NCI-H187 treated with DMSO at 0.1 percent for 48 hours (cell line): ENCODE measurements around the gene FXYD7.
"Not testable (repeated sequence)": the region's sequence is repeated elsewhere in the genome, so short reads cannot be mapped to it uniquely, and the experiment has no call there.

Experiments
- DNase-seq: peaks from one replicate; lab custom pipeline; 2025; lab: John Stamatoyannopoulos, UW

Gene FXYD7

GRCh38 chr19:35144600-35145436 lies 1.8 kb downstream of the FXYD7 start:
- no peak for DNase-seq

GRCh38 chr19:35146746-35147459 lies 3.8 kb downstream of the FXYD7 start:
- DNase-seq = no peak

DNA sequence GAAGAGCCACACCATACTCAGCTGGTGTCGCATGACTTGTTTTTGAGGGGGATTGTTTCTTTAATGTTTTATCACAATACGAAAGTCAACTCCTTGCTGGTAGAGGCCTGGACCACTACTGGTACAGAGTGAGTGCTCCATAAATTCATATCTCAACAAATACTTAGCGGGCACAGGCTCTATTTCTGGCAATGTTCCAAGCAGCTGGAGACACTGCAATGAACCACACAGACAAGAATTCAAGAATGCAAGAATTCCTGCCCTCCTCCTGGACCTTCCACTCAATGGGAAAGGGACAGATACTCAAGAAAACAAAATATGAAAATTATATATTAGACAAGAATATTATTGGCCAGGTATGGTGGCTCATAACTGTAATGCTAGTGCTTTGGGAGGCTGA lies 6.4 kb downstream of the FXYD7 start:
- DNase-seq = no peak

DNA sequence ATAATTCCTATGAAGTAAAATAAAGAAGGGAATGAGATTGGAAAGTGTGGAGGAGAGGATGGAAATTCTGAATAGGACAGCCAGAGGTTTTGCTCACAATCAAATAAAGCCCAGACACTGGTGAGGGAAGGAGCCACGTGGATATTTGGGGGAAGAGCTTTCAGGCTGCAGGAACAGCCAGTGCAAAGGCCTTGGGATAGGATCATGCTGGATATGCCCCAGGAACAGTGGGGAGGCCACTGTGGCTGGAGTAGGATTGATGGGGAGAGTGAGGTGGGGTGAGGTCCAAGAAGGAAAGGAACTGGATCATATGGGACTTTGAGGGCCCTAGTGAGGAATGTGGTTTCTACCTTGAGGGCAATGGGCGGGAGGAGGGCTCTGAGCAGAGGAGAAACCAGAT lies 7.4 kb downstream of the FXYD7 start:
- DNase-seq = no peak

DNA sequence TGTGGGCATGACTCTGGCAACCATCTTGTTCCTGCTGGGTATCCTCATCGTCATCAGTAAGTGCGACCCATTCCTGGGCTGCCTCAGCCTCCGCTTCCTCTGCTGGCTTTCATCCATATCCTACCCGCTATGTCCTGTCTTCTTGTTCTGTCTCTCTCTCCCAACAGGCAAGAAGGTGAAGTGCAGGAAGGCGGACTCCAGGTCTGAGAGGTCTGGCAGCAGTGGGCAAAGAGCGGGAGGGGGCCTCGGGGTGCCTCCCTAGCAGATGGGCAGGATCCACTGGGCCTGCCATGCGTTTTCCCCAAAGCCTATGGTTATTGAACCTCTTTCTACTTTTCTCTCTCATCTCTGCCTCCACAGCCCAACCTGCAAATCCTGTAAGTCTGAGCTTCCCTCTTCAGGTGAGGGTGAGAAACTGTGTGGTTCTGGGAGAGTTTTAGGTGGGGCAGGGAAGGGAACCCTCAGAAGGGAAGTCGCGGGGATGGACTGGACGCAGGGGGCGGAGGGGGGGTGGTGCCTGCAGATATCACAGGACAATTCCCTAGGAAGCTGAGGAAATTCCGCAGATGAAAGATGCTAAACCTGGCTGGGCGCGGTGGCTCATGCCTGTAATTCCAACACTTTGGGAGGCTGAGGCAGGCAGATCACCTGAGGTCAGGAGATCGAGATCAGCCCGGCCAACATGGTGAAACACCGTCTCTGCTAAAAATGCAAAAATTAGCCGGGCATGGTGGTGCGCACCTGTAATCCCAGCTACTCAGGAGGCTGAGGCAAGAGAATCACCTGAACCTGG lies 8.4 kb downstream of the FXYD7 start:
- no peak for DNase-seq

GRCh38 chr19:35153129-35153522 lies 10.1 kb downstream of the FXYD7 start:
- not testable (repeated sequence) for DNase-seq

- DNase-seq = no peak
These were observed 10.9 kb downstream of the FXYD7 start for GRCh38 chr19:35153701-35154524.

DNA sequence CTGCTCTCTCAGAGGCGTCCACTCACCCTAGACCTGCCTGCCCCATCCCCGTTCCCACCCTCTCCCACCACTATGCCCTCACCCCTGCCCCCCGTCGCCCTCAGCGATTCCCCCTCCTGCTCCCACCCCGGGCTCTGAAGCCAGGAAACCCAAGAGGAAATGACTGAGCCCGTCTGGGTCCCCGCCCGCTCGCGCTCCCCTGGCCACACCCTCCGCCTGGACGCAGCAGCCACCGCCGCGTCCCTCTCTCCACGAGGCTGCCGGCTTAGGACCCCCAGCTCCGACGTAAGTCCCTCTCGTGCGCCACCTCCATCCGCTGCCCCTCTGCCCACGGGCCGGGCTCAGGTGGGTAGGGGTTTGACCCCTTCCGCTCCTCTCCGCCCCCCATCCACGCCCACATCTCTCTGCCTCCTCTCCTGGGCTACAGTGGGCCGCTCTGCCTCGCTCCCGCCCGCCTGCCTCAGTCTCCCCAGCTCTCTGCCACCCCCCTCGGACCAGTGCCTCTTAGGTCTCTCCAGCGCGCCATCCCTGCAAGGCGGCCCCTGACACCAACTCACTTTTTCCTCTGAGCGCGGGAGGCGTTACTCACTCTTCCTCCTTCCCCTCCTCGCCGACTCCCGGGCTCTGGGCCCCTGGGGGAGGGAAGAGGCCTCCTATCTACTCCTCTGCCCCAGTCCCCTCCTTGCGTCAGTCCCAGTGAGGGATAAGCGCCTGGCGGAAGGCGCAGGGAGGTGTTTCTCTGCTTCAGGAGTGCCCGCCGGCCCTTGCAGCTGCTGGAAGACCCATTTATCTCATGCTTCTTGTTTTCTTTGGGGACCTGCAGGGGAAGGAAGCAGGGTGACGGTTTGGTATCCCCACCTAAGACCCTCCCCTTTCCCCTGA lies 11.7 kb downstream of the FXYD7 start, which contains the start of gene FXYD5:
TSS of gene FXYD5 (plus strand) at position 211 of the 882 bp plus-strand sequence. CDS start 816 bp downstream, outside the sequence.
- no peak for DNase-seq

DNA sequence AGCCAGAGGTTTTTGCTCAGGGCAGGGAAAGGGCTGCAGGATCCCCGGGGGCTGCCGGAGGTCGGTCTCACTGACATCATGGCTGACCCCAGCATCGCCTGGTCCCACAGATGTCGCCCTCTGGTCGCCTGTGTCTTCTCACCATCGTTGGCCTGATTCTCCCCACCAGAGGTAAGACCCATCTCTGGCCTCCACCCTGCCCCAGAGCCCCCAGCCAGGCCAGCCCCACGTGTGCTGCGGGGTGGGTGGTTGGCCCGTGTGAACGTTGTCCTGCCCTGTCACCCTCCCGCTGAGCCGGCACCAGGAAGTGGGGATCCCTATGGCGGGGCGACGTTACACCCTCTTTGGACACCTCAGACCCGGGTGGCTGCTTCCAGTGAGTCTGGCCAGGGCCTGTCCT lies 12.4 kb downstream of the FXYD7 start:
- DNase-seq = no peak

- DNase-seq = no peak
These were observed 13.1 kb downstream of the FXYD7 start for GRCh38 chr19:35155981-35156672.

GRCh38 chr19:35156673-35157014 lies 13.6 kb downstream of the FXYD7 start:
- no peak for DNase-seq

GRCh38 chr19:35157431-35157830 lies 14.4 kb downstream of the FXYD7 start:
- no peak for DNase-seq

DNA sequence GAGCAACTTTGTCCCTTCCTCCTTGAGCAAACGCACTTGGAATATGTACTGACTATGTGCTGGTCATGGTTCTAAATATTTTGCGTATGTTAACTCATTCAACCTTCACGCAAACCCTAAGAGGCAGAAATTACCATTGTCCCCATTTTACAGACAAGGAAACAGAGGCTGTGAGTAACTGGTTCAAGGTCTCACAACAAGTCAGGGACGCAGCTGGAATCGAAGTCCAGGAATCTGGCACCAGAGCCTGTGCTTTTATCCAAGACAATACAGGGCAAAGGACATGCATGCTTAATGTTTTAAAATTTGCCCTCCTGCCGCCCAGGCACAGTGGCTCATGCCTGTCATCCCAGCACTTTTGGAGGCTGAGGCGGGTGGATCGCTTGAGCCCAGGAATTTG lies 16.6 kb downstream of the FXYD7 start:
- DNase-seq = no peak

DNA sequence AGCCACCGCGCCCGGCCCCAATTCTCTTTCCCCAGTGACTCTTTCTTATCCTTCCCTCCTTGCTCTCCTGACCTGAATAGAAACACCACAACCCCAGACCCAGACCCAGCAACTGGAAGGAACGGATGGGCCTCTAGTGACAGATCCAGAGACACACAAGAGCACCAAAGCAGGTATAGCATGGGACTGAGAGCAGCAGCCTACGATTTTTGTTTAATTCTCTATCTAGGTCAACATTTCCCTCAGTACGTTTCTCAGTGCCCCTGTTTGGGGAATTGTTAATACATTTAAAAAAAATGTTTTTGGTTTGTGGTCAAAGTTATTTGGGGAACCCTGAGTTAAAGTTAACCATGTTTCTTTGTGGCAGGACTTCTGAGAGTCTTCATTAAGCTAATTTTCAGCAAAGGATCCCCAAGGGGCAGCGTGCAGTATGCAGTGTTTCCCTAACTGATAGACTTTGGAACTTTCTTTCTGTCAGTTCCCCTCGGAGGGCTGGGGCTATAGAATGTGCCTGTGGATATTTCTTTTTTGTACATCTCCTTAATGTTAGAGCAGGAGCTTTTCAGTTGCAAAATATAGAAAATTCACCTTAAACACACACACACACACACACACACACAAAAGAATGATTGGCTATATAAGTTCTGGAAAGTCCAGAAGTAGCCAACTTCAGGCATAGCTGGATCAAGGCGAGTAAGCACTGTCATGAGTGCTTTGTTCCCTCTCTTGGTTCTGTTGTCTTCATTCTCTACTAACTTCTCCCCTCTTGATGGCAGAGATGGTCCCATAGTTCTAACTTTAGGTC lies 17.8 kb downstream of the FXYD7 start:
- DNase-seq = no peak

DNA sequence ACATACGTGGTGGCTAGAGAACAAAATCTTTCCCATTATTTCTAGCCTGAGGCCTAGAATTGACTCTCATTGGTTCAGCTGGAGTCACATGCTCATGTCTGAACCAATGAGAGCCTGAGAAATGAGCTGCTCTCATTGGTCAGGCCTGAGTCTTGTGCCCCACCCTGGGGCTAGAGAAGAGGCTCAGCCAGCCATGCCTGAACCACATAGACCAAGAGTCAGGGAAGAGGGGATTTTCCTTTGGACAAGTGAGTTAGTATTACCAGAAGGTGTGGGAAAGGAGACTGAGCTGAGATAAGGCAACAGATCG lies 18.3 kb downstream of the FXYD7 start:
- DNase-seq = no peak

DNA sequence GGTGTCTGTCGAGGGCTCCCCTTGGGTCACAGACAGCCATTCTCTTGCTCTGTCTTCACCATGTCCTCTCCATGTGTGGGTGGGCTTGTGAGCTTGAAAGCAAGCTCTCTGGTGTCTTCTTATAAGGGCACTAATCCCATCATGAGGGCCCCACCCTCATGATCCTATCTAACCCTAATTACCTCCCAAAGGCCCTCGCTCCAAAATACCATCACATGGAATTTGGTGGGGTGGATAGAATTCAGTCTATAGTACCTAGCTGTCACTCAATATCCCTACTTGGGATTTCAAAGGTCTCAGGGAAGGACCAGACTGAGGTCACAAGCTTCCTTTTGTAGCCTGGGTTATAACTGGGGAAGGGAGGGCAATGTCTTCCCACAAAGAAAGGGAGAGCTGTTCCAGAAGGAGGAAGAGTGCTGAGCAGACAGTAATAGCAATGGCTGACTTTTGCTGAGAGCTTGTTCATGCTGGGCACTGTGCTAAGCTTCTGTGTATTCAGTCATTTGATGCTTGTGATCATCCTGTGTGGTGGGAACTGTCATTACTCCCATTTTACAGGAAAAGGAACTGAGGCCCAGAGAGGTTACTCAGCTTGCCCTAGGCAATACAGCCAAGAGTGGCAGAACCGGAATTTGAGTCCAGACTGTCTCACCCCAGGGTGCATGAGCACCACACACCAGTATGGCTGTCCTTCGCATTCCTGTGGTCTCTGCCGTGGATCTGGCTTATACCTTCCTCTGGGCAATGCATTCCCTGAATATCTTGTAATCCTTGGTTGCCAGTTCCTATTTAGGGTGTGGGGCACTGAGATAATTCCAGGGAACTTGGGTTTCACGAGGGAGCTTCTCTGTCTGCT lies 19.6 kb downstream of the FXYD7 start:
- no peak for DNase-seq

- DNase-seq = no peak
These were observed 21.4 kb downstream of the FXYD7 start for GRCh38 chr19:35164418-35164817.
